Esophagus squamous epithelium (tissue), 4 donors: Measurements from ENCODE around the gene FAM200A.

Experiments
- CTCF ChIP-seq, 6 experiments: fragments of 450-650 bp in 4 of 6; fragments of 200-600 bp in 2 of 6; sonication (generic) in 2 of 6; IDR thresholded peaks; one replicate each; pipeline ENCODE4 v1.5.1; 2016 to 2019; ENCODE audit warnings: antibody characterized with exemption in 6 of 6, mild to moderate bottlenecking in 4 of 6, moderate library complexity in 4 of 6
- POLR2A ChIP-seq, 4 donors: fragments of 450-650 bp; IDR thresholded peaks; one replicate each; pipeline ENCODE4 v1.6.1; 2017; ENCODE audit warnings: antibody characterized with exemption in 4 of 4, mild to moderate bottlenecking in 4 of 4, moderate library complexity in 3 of 4

GRCh38 chr7:99579281-99579955 is 27.5 kb upstream of the FAM200A start:
- TF ChIP-seq CTCF (IDR thresholded peaks at IDR 0.05) (no peak), POLR2A (IDR thresholded peaks at IDR 0.05) (no peak)
